Muscle layer of colon (tissue), 2 donors: Measurements from ENCODE around the gene FOXL3.

Source experiments
- H3K27ac ChIP-seq: one replicate; pipeline ENCODE4 v1.7.0; 2013; ENCODE audit warnings: low read depth, mild to moderate bottlenecking, low read length, moderate library complexity
- H3K27me3 ChIP-seq, 2 donors: one replicate each; pipeline ENCODE4 v1.7.0; 2013; ENCODE audit warnings: low read length in 2 of 2, mild to moderate bottlenecking in 2 of 2; ENCODE audit not compliant: insufficient read depth in 2 of 2, control insufficient read depth in 1 of 2
- H3K36me3 ChIP-seq: one replicate; pipeline ENCODE4 v1.7.0; 2013; ENCODE audit warnings: mild to moderate bottlenecking, low read length; ENCODE audit not compliant: insufficient read depth
- H3K4me1 ChIP-seq: one replicate; pipeline ENCODE4 v1.7.0; 2013; ENCODE audit warnings: mild to moderate bottlenecking, low read length; ENCODE audit not compliant: insufficient read depth
- H3K4me3 ChIP-seq, 2 donors: one replicate each; pipeline ENCODE4 v1.7.0; 2013; ENCODE audit warnings: low read length in 2 of 2, low read depth in 1 of 2, mild to moderate bottlenecking in 1 of 2, moderate library complexity in 1 of 2
- H3K9ac ChIP-seq: one replicate; pipeline ENCODE4 v1.7.0; 2013; ENCODE audit warnings: low read length
- H3K9me3 ChIP-seq: one replicate; pipeline ENCODE4 v1.7.0; 2013; ENCODE audit warnings: mild to moderate bottlenecking, low read length
- donor health status: abdominal sarcoma.
- donor health status: Adenocarcinoma of cecum.

FOXL3 gene

DNA sequence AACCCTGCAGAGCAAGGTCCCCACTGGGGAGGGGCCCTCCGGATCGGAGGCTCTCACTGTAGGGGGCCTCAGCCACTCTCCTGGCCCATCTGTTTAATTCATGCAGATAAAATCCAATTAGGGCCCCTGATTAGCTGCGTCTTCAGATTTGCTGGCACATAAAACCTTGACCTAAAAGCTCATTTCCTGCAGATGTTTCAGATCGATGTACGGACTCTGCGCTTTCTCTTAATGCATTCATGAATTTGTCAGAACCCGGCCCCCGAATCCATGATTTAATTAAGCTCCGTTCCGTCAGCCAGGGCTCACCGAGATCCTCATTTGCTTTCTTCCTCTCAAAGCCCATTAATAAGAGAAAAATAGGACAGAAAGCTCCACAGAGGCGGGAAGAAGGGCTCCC lies 40.0 kb upstream of the FOXL3 start:
- Histone ChIP-seq H3K36me3 (peaks cover 42% of the 10 kb centered on the region), H3K4me1 (no peaks in the 10 kb centered on the region)

DNA sequence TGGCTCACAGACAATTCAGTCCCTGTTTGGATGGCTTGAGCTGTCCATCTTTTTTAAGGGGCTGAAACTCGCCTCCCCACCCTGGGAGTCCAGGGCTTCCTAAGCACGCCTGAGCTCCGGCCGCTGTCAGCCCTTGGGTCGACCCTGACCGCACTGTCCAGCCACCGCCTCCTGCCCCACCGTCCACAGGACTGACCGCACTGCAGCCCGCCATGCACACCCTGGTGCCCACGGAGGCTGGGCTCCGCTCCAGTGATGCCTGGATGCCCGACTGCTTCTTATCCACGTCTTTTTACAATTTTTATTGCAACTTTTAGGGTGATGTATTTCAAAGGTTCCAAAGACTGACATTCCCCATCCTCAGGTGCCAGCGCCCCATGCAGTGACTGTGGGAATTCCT lies 39.4 kb upstream of the FOXL3 start:
- H3K9me3 ChIP-seq: no peaks in the 10 kb centered on the region
- H3K4me3 ChIP-seq: no peak overlapping the region
- H3K36me3 ChIP-seq: peaks cover 47% of the 10 kb centered on the region
- no peaks in the 10 kb centered on the region for H3K4me1 ChIP-seq
- no peak overlapping the region for H3K27ac ChIP-seq
- no peak overlapping the region for H3K9ac ChIP-seq
- H3K27me3 ChIP-seq: no peaks in the 10 kb centered on the region

More for the DNA sequence above, 40.0 kb upstream of the FOXL3 start:
- Histone ChIP-seq H3K27me3 (no peaks in the 10 kb centered on the region), H3K4me3 (no peak overlapping the region), H3K9ac (no peak overlapping the region), H3K27ac (no peak overlapping the region), H3K9me3 (no peaks in the 10 kb centered on the region)

DNA sequence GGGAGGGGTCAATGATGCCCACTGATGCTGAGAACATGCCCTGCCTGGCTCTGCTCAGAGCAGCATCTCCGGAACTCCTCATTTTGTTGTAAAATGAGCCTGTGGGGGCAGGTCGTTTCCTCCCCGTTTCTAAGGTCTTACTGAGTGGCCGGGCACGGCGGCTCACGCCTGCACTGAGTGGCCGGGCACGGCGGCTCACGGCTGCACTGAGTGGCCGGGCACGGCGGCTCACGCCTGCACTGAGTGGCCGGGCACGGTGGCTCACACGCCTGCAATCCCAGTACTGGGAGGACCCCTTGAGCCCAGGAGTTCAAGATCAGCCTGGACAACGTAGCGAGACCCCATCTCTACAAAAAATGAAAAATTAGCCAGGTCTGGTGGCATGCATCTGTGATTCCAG lies 39.0 kb upstream of the FOXL3 start:
- H3K4me1 ChIP-seq: no peaks in the 10 kb centered on the region
- no peak overlapping the region for H3K9ac ChIP-seq
- H3K27me3 ChIP-seq: no peaks in the 10 kb centered on the region
- no peak overlapping the region for H3K27ac ChIP-seq
- no peak overlapping the region for H3K4me3 ChIP-seq
- peaks cover 52% of the 10 kb centered on the region for H3K36me3 ChIP-seq
- H3K9me3 ChIP-seq: no peaks in the 10 kb centered on the region

DNA sequence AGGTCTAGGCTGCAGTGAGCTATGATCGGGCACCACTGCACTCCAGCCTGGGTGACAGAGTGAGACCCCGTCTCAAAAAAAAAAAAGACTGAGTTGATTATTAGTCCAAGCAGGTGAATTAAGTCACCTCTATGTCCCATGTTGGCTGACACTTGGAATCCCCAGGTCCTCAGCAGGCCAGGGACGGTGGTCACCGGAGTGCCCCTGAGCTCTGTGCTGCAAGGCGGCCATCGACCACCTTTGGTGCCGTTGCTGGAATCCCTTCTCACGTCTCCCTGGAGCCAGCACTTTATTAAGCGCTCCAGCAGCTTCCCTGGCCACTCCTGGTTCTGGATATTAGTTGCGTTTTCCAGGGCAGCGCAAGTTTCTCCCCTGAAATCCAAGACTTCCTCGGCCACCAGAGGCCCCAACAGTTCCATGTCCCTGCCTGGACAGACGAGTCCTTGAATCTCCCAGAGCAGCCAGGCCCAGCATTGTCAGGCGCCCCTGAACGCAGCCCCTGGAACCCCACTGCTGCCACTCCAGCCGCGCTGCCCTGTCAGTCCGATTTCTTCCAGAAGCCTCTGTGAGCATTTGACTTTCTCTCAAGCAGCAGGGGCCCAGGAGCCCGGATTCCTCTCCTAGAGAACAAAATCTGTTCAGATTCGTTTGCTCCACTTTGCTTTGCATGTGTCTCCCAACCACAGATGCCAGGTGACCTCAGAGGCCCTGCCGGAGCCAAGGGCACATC lies 38.4 kb upstream of the FOXL3 start:
- Histone ChIP-seq H3K4me3 (no peak overlapping the region), H3K4me1 (no peaks in the 10 kb centered on the region), H3K27me3 (no peaks in the 10 kb centered on the region), H3K36me3 (peaks cover 57% of the 10 kb centered on the region), H3K9me3 (no peaks in the 10 kb centered on the region), H3K27ac (no peak overlapping the region), H3K9ac (no peak overlapping the region)

DNA sequence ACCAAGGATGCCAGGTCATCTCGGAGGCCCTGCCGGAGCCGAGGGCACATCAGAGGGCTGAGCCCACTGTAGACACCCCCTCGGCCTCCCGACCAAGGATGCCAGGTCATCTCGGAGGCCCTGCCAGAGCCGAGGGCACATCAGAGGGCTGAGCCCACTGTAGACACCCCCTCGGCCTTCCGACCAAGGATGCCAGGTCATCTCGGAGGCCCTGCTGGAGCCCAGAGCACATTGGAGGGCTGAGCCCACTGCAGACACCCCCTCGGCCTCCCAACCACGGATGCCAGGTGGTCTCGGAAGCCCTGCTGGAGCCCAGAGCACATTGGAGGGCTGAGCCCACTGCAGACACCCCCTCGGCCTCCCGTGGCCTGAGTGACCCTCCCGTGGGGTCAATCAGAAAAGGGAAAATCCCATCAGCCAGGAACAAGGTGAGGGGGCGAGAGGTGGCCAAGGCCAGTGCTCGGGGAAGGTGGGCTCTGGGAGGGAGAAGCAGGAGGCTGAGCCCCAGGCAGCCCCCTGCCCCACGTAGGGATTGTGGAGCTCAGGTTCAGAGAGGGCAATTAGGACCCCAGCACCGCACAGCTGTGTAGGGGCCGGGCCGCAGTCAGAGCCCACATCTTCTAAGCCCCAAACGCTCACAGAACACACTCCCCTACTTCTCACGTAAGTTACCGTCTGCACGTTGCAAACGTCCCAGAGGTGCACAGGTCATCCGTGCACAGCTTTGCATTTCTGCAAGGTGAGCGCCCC lies 37.6 kb upstream of the FOXL3 start:
- no peak overlapping the region for H3K9ac ChIP-seq
- H3K4me3 ChIP-seq: no peak overlapping the region
- peaks cover 60% of the 10 kb centered on the region for H3K36me3 ChIP-seq
- H3K27me3 ChIP-seq: no peaks in the 10 kb centered on the region
- H3K9me3 ChIP-seq: no peaks in the 10 kb centered on the region
- H3K4me1 ChIP-seq: no peaks in the 10 kb centered on the region
- H3K27ac ChIP-seq: no peak overlapping the region

DNA sequence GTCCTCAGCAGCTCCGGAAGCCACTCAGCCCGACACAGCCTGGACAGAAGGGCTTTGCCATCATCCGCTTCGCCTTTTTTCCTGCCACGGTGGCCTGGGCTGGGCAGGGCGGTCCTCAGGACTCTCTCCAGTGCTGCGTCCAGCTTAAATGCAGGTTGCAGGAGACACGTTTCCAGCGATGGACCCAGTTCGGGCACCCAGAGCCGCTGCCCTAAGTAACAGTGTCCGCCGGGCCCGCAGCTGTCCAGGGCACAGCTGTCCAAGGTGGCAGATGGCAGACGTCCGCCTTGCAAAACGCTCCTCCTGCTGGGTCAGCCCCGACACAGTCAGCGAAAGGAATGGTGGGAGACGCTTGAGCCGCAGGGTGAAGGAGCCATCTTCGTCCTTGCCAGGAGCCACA lies 37.0 kb upstream of the FOXL3 start:
- H3K27ac ChIP-seq: no peak overlapping the region
- H3K27me3 ChIP-seq: no peaks in the 10 kb centered on the region
- H3K36me3 ChIP-seq: peaks cover 59% of the 10 kb centered on the region
- H3K4me1 ChIP-seq: no peaks in the 10 kb centered on the region
- no peaks in the 10 kb centered on the region for H3K9me3 ChIP-seq
- H3K4me3 ChIP-seq: no peak overlapping the region
- H3K9ac ChIP-seq: no peak overlapping the region

DNA sequence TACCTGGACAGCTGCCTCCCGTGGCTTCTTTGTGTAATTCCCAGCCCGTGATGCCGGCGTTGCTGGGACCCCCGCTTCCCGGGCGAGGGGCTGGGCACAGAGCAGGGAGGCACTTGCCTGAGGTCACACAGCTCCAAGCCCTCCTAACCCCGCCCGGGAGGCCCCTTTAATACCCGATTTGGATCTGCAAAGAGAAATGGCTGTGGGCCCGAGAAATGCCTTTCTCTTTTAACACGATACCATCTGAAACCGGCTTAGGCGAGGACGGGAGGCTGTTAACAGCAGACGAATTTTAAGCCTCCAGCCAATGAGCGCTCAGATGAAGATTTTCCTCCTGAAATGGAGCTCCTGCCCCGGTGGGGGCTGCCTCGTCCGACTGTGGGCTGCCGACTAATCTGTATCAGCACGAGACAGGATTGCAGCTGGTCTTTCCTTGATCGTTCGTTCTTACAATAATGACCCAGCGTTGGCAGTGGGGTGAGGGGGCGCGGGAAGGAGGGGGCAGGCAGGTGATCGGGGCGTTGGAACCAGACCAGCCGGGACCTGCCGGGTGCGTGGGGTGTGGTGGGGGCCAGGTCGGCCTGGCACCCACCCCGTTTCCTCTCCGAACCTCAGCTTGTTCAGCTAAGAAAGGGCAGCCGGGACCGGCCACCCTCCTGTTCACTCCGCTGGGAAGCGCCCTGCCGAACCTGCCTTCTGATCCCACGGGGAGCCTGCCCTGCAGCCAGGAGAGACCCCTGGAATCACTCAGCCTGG lies 36.2 kb upstream of the FOXL3 start:
- H3K27me3 ChIP-seq: no peaks in the 10 kb centered on the region
- no peaks in the 10 kb centered on the region for H3K4me1 ChIP-seq
- no peak overlapping the region for H3K27ac ChIP-seq
- peaks cover 56% of the 10 kb centered on the region for H3K36me3 ChIP-seq
- H3K4me3 ChIP-seq: no peak overlapping the region
- H3K9me3 ChIP-seq: no peaks in the 10 kb centered on the region
- H3K9ac ChIP-seq: no peak overlapping the region

DNA sequence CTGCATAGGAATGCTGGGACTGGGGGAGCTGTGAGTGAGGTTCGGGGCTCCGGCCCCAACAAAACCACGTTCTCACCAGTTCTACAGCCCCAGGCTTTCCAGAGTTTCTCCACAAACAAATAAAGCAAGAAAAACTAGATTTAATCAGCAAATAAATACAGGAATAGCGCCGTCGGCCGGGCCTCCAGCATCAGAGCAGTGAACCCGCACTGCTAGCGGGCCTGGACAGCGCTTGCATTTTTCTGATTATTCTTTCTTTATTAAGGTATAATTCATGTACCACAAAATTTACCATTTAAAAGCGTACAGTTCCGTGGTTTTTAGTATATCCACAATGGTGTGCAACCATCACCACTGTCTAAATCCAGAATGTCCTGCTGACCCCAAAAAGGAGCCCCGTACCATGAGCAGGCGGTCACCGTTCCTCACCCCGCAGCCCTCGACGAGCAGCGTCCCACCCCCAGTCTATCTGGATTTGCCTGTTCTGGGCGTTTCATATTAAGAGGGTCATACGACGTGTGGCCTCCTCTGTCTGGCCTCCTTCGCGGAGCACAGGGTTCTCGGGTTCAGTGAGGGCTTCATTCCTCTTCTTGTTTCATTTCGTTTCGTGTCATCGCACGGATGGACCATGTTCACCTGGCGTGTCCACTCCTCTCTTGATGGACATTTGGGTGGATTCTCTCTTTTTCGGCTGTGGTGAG lies 35.5 kb upstream of the FOXL3 start:
- Histone ChIP-seq H3K4me3 (no peak overlapping the region), H3K36me3 (peaks cover 52% of the 10 kb centered on the region), H3K9me3 (no peaks in the 10 kb centered on the region), H3K4me1 (no peaks in the 10 kb centered on the region), H3K27me3 (no peaks in the 10 kb centered on the region), H3K27ac (no peak overlapping the region), H3K9ac (no peak overlapping the region)

DNA sequence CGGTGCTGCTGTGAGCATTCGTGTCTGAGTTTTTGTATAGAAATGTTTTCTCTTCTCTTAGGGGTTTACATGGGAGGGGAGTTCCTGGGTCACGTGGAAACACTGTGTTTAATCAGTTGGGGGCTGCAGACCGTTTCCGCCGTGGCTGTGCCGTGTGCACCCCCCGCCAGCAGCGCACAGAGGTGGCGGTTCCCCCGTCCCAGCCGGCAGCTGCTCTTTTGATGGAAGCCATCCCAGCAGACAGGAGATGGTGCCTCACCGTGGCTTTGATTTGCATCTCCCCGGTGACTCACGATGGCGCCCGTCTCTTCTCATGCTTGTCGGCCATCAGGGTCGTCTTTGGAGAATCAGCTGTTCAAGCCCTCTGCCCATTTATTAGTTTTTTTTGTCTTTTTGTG lies 34.9 kb upstream of the FOXL3 start:
- Histone ChIP-seq H3K27ac (no peak overlapping the region), H3K9me3 (no peaks in the 10 kb centered on the region), H3K36me3 (peaks cover 52% of the 10 kb centered on the region), H3K27me3 (no peaks in the 10 kb centered on the region), H3K4me3 (no peak overlapping the region), H3K4me1 (no peaks in the 10 kb centered on the region), H3K9ac (no peak overlapping the region)

DNA sequence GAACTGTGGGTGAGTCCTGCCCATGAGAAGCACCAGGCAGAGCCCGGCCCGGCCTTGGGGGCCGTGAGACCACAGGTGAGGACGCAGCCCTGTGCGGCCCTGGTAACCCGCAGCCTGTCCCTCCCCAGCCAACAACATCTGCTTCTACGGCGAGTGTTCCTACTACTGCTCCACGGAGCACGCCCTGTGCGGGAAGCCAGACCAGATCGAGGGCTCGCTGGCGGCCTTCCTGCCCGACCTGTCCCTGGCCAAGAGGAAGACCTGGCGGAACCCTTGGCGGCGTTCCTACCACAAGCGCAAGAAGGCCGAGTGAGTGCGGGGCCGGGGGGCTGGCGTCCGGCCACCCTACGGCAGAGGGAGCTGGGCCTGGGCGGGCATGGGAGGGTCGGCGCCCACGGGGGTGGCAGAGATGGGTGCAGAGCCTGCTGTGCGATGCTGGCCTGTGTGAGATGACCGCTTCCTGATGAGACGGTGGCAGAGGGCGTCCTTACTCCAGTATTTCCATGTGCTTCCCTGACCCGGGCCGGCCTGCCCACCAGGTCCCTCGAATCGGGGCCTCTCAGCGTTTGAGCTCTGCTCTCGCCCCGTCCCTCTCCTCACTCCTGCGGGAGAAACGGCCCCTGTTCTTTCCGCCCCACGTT lies 34.1 kb upstream of the FOXL3 start:
- Histone ChIP-seq H3K4me3 (no peak overlapping the region), H3K9me3 (no peaks in the 10 kb centered on the region), H3K27me3 (no peaks in the 10 kb centered on the region), H3K36me3 (peaks cover 59% of the 10 kb centered on the region), H3K27ac (no peak overlapping the region), H3K9ac (no peak overlapping the region), H3K4me1 (no peaks in the 10 kb centered on the region)
